ENCODE results near the gene DLL3. TPM values are rescaled to one million over a fixed set of nuclear protein-coding genes. Genes with fewer than 3 reads are reported as not detected.
A peak's percentile ranks its signal among the peaks of the same experiment; 100 is the strongest.

DLL3 gene
- total and polyA plus RNA-seq, 9 of the 15 experiments (the other 6 are each of a cell fraction or from before 2014, with no cell fraction given), result 0.80 to 6.3 (median 1.2) TPM

GRCh38 chr19:39520541-39521484 is 22.1 kb downstream of the DLL3 start:
- FAIRE-seq (no peak), ATAC-seq (no peak), DNase-seq (ENCODE audit: extremely low read depth in 1 of 4, low spot score in 3 of 4) (no peak)
- ChIA-PET POLR2A (interaction anchor here (1.1 to 1.5 kb wide), 3 partner anchors 12 to 85 kb away, joined by 3 to 6 read pairs (median 4); partner anchors contain the start of gene RPS16), CTCF (ENCODE audit: low intra/inter-chr PET ratio) (no interaction called here)
- Histone ChIP-seq H3K36me3 (ENCODE audit: control insufficient read depth, insufficient read depth, low read length) (no peaks in the 10 kb centered on the region), H3K27ac (ENCODE audit: extremely low read depth, low read depth, low read length) (peak overlapping the region; percentile 80; the same call in 1 of the 3 replicates), H3K9ac (ENCODE audit: insufficient read depth in 1 of 2, low read depth in 2 of 2, low read length in 2 of 2) (peak overlapping the region; percentile 43 to 71; a peak in 2 of 4 replicates), H3K9me1 (ENCODE audit: control insufficient read depth, insufficient read depth, low read length) (no peaks in the 10 kb centered on the region), H3K4me1 (replicated peaks in 1 of 2; ENCODE audit: control insufficient read depth in 2 of 2, insufficient read depth in 2 of 2, low read length in 2 of 2) (peaks cover 17 to 21% of the 10 kb centered on the region in 2 experiments; a peak in 4 of 5 replicates), H2AFZ (ENCODE audit: low read depth, low read length) (peak overlapping the region; percentile 97), H3K79me2 (ENCODE audit: control insufficient read depth, insufficient read depth, low read length) (no peaks in the 10 kb centered on the region), H3K4me2 (ENCODE audit: insufficient read depth, low read length) (peak overlapping the region; percentile 69; the same call in 1 of the 2 replicates), H4K20me1 (replicated peaks; ENCODE audit: control insufficient read depth, insufficient read depth, low read length) (no peaks in the 10 kb centered on the region), H3K9me3 (replicated peaks; ENCODE audit: control insufficient read depth, insufficient read depth, low read depth, low read length) (no peaks in the 10 kb centered on the region), H3K4me3 (no peak overlapping the region), H3K27me3 (ENCODE audit: control insufficient read depth in 2 of 2, insufficient read depth in 2 of 2, low read length in 2 of 2) (0 out of 5 replicates have a peak, but pooled peaks cover 0 to 2% of the 10 kb centered on the region in 2 experiments)
- 73% methylated on average over 7 of the region's 8 CpGs for WGBS (ENCODE audit: insufficient coverage, low coverage, missing lambda C conversion rate)
- BruUV-seq (replicated peaks), result no TSS peak
- in situ Hi-C loops (cut with MboI), result no loop called here
- intact Hi-C loops (cut with micrococcal nuclease), result no loop called here
- TF ChIP-seq XRCC3 (IDR thresholded peaks at IDR 0.05) (no peak), SUPT5H (IDR thresholded peaks at IDR 0.05) (no peak), NFE2L1 (tag; IDR thresholded peaks at IDR 0.05; ENCODE audit: borderline replicate concordance, low read depth) (no peak), ARHGAP35 (IDR thresholded peaks at IDR 0.05; ENCODE audit: partially characterized antibody) (no peak), ZNF41 (CRISPR knock-in tag; conservative IDR thresholded peaks at IDR 0.05) (no peak), ZNF551 (CRISPR knock-in tag; IDR thresholded peaks at IDR 0.05) (no peak), HNRNPK (IDR thresholded peaks at IDR 0.05; ENCODE audit: low read depth, low read length, poor library complexity, severe bottlenecking) (no peak), MTA3 (IDR thresholded peaks at IDR 0.05; ENCODE audit: borderline replicate concordance) (no peak), ZNF121 (CRISPR knock-in tag; conservative IDR thresholded peaks at IDR 0.05) (peak; percentile 86), BCOR (IDR thresholded peaks at IDR 0.05) (peak; percentile 48; the same call in 1 of the 2 replicates), BRF2 (IDR thresholded peaks at IDR 0.05; ENCODE audit: borderline replicate concordance, insufficient read depth, insufficient read length) (no peak), ZNF277 (CRISPR knock-in tag; IDR thresholded peaks at IDR 0.05; ENCODE audit: borderline replicate concordance) (no peak), RFX7 (CRISPR knock-in tag; IDR thresholded peaks at IDR 0.05) (no peak), RBM25 (IDR thresholded peaks at IDR 0.05; ENCODE audit: low read depth, low read length, severe bottlenecking) (peak; percentile 59), TCF7 (IDR thresholded peaks at IDR 0.05; ENCODE audit: borderline replicate concordance) (no peak)
- TF ChIP-seq, protein P1, sequence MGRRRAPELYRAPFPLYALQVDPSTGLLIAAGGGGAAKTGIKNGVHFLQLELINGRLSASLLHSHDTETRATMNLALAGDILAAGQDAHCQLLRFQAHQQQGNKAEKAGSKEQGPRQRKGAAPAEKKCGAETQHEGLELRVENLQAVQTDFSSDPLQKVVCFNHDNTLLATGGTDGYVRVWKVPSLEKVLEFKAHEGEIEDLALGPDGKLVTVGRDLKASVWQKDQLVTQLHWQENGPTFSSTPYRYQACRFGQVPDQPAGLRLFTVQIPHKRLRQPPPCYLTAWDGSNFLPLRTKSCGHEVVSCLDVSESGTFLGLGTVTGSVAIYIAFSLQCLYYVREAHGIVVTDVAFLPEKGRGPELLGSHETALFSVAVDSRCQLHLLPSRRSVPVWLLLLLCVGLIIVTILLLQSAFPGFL (CRISPR knock-in tag; IDR thresholded peaks at IDR 0.05), result no peak
- TF ChIP-seq, protein P2, sequence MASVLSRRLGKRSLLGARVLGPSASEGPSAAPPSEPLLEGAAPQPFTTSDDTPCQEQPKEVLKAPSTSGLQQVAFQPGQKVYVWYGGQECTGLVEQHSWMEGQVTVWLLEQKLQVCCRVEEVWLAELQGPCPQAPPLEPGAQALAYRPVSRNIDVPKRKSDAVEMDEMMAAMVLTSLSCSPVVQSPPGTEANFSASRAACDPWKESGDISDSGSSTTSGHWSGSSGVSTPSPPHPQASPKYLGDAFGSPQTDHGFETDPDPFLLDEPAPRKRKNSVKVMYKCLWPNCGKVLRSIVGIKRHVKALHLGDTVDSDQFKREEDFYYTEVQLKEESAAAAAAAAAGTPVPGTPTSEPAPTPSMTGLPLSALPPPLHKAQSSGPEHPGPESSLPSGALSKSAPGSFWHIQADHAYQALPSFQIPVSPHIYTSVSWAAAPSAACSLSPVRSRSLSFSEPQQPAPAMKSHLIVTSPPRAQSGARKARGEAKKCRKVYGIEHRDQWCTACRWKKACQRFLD (CRISPR knock-in tag; IDR thresholded peaks at IDR 0.05), result no peak

All from K562 (cell line).